NOMO-1 treated with dmso at 0.1 percent for 144 hours (cell line): ENCODE measurements around the gene KLHL1.

Source experiments
- DNase-seq: peaks from one replicate; lab custom pipeline; 2025; ENCODE audit not compliant: unreplicated experiment; lab: John Stamatoyannopoulos, UW

KLHL1 gene

DNA sequence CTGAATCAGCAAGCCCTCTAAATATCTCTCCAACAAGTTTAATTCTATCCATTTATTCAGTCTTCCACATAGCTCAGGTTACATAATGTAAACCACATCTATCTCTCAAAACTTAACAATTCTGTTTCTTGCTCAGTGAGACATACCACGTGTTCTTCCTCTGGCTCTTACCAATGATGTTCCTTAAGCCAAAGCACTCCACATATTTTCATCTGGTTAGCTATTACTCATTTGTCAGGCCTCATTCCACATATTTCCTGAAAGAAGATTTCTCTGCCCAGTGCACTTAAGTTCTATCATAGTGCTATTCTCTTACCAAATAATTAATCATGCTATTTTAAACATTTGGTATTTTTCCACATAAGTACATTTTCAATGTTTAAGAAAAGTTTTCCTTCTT, 403.9 kb downstream of the KLHL1 start:
- DNase-seq, result no peak

DNA sequence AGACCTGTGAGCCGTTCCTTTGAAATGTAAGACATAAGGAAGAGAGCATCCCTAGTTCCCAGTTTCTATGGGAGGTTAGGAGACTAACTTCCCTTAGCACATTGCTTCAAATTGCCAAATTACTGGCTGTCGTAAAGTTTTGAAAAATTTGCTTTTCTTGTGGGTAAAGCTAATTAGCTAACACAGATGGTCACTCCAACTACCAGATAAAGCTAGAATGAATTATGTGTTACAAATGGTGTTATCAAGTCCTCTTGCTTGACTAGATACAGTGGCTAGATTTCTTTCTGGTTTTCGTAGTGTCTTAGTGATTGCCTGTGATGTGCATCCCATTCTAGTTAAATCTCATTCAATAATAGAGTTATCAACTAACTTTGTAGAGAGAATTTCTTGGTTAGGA, 417.3 kb downstream of the KLHL1 start:
- no peak for DNase-seq

DNA sequence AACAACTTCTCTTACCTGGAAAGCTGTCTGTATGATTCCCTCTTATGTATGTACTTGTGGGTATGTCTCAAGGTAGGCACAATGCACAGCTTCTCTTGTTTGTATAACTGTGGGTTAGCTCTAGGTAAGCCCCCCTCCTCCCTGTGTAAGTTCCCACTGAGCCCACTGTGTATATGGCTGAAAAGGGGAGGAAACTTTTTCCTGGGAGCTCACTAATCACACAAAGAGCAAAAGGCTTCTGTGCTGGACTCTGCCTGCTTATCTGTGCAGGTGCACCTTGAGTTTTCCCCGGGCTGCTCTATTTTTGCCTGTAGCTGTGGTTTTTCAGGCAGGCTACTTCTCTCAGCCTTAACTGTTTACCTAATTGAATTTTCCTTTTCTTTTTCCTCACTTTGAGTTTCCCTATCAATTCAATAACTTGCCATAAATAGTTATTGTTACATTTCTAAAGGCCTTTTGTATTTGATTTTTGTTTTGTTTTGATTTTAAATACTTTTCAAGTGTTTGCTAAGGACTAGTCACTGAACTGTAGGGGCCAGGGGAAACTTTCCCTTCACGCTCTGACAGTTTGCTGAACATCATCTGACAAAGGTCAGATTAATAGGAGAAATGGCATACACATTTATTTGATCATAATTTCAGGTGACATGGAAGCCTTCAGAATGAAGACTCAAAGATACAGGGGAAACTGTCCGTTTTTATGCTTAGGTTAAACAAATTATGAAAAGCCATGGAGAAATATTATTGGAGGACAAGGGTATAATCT, 424.1 kb downstream of the KLHL1 start:
- no peak for DNase-seq

DNA sequence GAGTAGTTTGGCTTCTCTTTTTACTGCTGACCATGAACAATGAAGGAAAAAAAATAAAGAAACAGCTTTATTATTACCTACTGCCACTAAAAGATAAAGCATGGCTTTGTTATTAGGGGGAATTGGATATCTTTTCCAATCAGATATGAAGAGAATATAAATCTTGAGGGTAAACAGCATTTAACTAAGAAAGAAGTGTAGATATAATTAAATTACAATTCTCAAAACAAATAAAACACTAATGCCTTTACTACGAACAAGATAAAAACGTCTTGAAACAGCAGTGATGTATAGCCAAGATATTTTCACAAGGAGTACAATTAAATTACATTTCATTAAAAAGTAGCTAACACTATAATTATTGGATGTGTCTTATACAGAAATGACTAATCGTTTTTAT, 426.5 kb downstream of the KLHL1 start:
- DNase-seq, result no peak

DNA sequence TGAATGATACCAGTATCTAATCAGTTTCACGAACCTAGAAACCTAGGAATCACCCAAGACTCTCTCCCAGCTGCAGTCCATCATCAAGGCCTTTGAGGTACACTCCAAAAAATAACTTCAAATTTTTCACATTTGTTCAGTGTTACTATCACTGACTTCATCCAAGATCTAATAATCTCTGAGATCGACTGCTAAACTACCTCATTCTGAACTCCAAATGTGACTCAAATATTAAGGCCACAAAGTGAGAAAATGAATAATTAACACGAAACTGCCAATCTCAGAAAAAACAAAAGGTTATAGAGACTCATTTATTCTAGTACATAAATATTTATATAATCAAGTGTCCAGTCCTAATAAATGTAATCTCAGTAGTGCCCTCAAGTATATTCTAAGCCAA, 430.9 kb downstream of the KLHL1 start:
- DNase-seq, result no peak

DNA sequence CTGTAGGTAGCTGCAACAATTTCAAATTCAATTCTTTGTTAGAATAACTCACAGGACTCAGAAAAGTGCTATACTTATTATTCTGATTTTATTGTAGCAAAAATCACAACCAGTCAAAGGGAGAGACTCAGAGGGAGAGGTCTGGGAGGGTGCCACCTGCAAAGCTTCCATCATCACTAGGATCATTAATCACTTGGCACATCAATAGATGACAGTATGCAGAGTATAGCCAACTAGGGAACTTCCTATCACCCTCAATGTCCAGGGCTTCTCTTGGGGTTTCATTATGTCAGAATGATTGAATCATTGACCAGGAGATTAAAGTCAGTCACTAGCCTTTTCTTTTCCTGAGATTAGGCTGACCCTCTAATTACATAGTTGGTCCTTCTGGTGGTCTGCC, 432.0 kb downstream of the KLHL1 start:
- no peak for DNase-seq

DNA sequence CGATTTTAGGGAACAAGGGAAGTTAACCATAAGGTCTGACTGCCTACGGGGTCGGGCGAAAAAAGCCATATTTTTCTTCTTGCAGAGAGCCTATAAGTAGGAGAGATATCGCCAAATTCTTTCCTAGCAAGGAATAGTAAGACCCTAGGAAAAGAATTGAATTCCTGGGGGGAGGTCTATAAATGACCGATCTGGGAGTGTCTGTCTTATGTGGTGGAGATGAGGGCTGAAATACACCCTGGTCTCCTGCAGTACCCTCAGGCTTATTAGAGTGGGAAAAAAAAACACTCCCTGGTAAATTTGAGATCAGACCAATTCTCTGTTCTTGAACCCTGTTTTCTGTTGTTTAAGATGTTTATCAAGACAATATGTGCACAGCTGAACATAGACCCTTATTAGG, 448.1 kb downstream of the KLHL1 start:
- DNase-seq, result no peak

DNA sequence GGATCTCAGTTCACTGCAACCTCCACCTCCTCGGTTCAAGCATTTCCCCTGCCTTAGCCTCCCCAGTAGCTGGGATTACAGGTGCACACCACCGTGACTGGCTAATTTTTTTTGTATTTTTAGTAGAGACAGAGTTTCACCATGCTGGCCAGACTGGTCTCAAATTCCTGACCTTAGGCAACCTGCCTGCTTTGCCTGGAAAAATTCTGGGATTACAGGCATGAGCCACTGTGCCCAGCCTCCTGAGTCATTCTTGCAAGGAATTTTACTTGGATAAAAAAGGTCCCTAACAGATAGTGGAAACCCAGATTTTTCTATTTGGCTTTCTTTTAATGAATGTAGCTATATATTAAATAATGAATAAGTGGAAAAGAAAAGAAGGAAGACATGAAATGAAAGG, 450.6 kb downstream of the KLHL1 start:
- no peak for DNase-seq

DNA sequence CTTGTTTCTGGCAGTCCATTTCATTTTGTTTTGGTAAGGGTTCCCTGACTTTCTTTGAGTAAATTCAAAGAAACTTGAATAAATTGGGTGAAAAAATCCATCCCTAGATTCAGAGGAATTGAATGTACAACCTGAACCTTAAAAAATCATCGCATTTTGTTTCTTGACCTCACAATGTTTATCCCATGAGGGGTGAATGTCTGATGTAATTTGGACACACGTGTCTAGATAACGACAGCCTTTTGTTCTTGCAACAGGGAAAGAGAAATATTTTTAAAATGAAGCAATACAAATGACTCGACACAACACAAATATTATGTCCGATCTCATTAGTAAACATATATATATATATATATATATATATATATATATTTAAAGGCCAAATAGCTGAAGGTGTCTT, 453.9 kb downstream of the KLHL1 start:
- DNase-seq, result no peak
